K562 (cell line): ENCODE data around the gene BEST1. TPM values are rescaled to one million over a fixed set of nuclear protein-coding genes. Genes with fewer than 3 reads are reported as not detected.
A peak's percentile ranks its signal among the peaks of the same experiment; 100 is the strongest.

Experiments
- BHLHE40 ChIP-seq: IDR thresholded peaks from 2 replicates; pipeline ENCODE4 v1.6.1; 2011; ENCODE audit warnings: low read length, improper control_type of control experiment
- COPS2 ChIP-seq: fragments of 450-650 bp; conservative IDR thresholded peaks from 2 replicates; pipeline ENCODE4 v1.6.1; 2016; ENCODE audit warnings: mild to moderate bottlenecking, moderate library complexity
- DDX20 ChIP-seq: fragments of 450-650 bp; IDR thresholded peaks from 2 replicates; pipeline ENCODE4 v1.6.1; 2016; ENCODE audit warnings: missing genetic modification characterization, low read depth, mild to moderate bottlenecking, missing compliant biosample characterization, moderate library complexity
- E4F1 ChIP-seq: fragments of 250-450 bp; sonication (Bioruptor Pico); IDR thresholded peaks from 2 replicates; pipeline ENCODE4 v1.5.0; 2021; ENCODE audit warnings: mild to moderate bottlenecking, borderline replicate concordance
- LARP7 ChIP-seq: fragments of 450-650 bp; IDR thresholded peaks from 2 replicates; pipeline ENCODE4 v1.6.1; 2016
- MEF2A ChIP-seq: IDR thresholded peaks from 2 replicates; pipeline ENCODE4 v1.6.1; 2011; ENCODE audit warnings: low read depth, mild to moderate bottlenecking, low read length, moderate library complexity; ENCODE audit not compliant: control insufficient read depth
- MXI1 ChIP-seq: IDR thresholded peaks from 2 replicates; pipeline ENCODE4 v1.6.1; 2011; ENCODE audit warnings: low read depth, mild to moderate bottlenecking, improper control_type of control experiment, low read length
- NFE2 ChIP-seq: IDR thresholded peaks from 2 replicates; pipeline ENCODE4 v1.6.1; 2014; ENCODE audit warnings: antibody characterized with exemption, low read depth
- POLR2H ChIP-seq: IDR thresholded peaks from 2 replicates; pipeline ENCODE4 v1.6.1; 2016; ENCODE audit warnings: missing genetic modification characterization, low read depth, mild to moderate bottlenecking, control low read depth, missing compliant biosample characterization, moderate library complexity
- PTRF ChIP-seq: fragments of 450-650 bp; IDR thresholded peaks from 2 replicates; pipeline ENCODE4 v1.6.1; 2016; ENCODE audit warnings: mild to moderate bottlenecking, missing genetic modification characterization, missing compliant biosample characterization
- TEAD4 ChIP-seq, 2 experiments: sonication (generic) in 1 of 2; formaldehyde crosslinking in 1 of 2; IDR thresholded peaks; 2 replicates each; pipeline versions ENCODE4 v1.6.1 to v1.8.0; 2012 to 2022; ENCODE audit warnings: borderline replicate concordance in 1 of 2, inconsistent platforms in 1 of 2, low read length in 1 of 2, mild to moderate bottlenecking in 1 of 2, missing genetic modification reagents in 1 of 2
- ZNF124 ChIP-seq: sonication (generic); formaldehyde crosslinking; IDR thresholded peaks from 2 replicates; pipeline ENCODE4 v1.8.1; 2022; ENCODE audit warnings: missing genetic modification reagents
- ZNF134 ChIP-seq: fragments of 250-450 bp; sonication (Bioruptor Pico); conservative IDR thresholded peaks from 2 replicates; pipeline ENCODE4 v1.4.0; 2020
- ZNF253 ChIP-seq: fragments of 250-450 bp; sonication (Bioruptor Pico); conservative IDR thresholded peaks from 2 replicates; pipeline ENCODE4 v1.6.1; 2021; ENCODE audit warnings: mild to moderate bottlenecking
- ZNF592 ChIP-seq: fragments of 450-650 bp; IDR thresholded peaks from 2 replicates; pipeline ENCODE4 v1.6.1; 2017; ENCODE audit warnings: antibody characterized with exemption, mild to moderate bottlenecking
- polyA plus RNA-seq, 8 experiments: library from polyadenylated mRNA; depleted of rRNA in 4 of 8; stranded (reverse) in 5 of 8; unstranded in 3 of 8; fragments of >200 nt; fragmentation: Nextera tagmentation in 2 of 8; fragmentation: Illumina TruSeq in 1 of 8; extraction: Ambion mirVana in 2 of 8; extraction: Trizol in 1 of 8; gene quantifications; 2 replicates each; pipeline versions ENCODE4 v1.2.1 to v1.2.3, GENCODE V29; 2011 to 2014; ENCODE audit warnings: inconsistent platforms in 1 of 8, missing spikeins in 1 of 8
- total RNA-seq, 7 experiments: library from RNA; depleted of rRNA in 6 of 7; stranded (reverse); fragments of >200 nt in 6 of 7; fragmentation: Illumina TruSeq in 2 of 7; extraction: Trizol in 2 of 7; gene quantifications; 2 replicates each; pipeline versions ENCODE4 v1.2.1 to v1.2.3, GENCODE V29; 2011 to 2021; ENCODE audit warnings: low replicate concordance in 1 of 7
- TF ChIP-seq, protein P1 (sequence below), 3 experiments: fragments of 200-800 bp in 1 of 3; fragments of 250-450 bp in 1 of 3; fragments of 450-650 bp in 1 of 3; sonication (Bioruptor Pico) in 1 of 3; sonication (Bioruptor generic) in 1 of 3; formaldehyde crosslinking in 1 of 3; IDR thresholded peaks; 2 replicates each; pipeline versions ENCODE4 v1.6.1 to v1.8.0; 2016 to 2022; ENCODE audit warnings: mild to moderate bottlenecking in 2 of 3, missing genetic modification characterization in 2 of 3, missing compliant biosample characterization in 1 of 3, moderate library complexity in 1 of 3

The BEST1 gene
- total and polyA plus RNA-seq, 9 of the 15 experiments (the other 6 are each of a cell fraction or from before 2014, with no cell fraction given) = 0.07 to 1.3 (median 0.40) TPM

GRCh38 chr11:61963282-61964057 is 13.3 kb downstream of the BEST1 start (continued):
- peak; percentile 38; the same call in 1 of the 2 replicates for TF ChIP-seq ZNF592
- peak; percentile 29; the same call in 1 of the 2 replicates for TF ChIP-seq TEAD4 (IDR thresholded peaks at IDR 0.05; ENCODE audit: low read length)
- TF ChIP-seq TEAD4 (CRISPR knock-in tag; IDR thresholded peaks at IDR 0.05; ENCODE audit: borderline replicate concordance) = no peak
- TF ChIP-seq, protein P1, sequence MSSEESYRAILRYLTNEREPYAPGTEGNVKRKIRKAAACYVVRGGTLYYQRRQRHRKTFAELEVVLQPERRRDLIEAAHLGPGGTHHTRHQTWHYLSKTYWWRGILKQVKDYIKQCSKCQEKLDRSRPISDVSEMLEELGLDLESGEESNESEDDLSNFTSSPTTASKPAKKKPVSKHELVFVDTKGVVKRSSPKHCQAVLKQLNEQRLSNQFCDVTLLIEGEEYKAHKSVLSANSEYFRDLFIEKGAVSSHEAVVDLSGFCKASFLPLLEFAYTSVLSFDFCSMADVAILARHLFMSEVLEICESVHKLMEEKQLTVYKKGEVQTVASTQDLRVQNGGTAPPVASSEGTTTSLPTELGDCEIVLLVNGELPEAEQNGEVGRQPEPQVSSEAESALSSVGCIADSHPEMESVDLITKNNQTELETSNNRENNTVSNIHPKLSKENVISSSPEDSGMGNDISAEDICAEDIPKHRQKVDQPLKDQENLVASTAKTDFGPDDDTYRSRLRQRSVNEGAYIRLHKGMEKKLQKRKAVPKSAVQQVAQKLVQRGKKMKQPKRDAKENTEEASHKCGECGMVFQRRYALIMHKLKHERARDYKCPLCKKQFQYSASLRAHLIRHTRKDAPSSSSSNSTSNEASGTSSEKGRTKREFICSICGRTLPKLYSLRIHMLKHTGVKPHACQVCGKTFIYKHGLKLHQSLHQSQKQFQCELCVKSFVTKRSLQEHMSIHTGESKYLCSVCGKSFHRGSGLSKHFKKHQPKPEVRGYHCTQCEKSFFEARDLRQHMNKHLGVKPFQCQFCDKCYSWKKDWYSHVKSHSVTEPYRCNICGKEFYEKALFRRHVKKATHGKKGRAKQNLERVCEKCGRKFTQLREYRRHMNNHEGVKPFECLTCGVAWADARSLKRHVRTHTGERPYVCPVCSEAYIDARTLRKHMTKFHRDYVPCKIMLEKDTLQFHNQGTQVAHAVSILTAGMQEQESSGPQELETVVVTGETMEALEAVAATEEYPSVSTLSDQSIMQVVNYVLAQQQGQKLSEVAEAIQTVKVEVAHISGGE (CRISPR knock-in tag; IDR thresholded peaks at IDR 0.05) = no peak
- TF ChIP-seq NFE2 = no peak
- TF ChIP-seq MEF2A = no peak
- peak; percentile 88 for TF ChIP-seq POLR2H
- TF ChIP-seq COPS2 = no peak
- peak; percentile 76; the same call in 1 of the 2 replicates for TF ChIP-seq ZNF253 (CRISPR knock-in tag)
- TF ChIP-seq ZNF124 (CRISPR knock-in tag) = no peak
- TF ChIP-seq LARP7 = no peak
- 0 out of 2 replicates have a peak, but pooled peaks have one; percentile 42 for TF ChIP-seq MXI1
- no peak for TF ChIP-seq ZNF134 (CRISPR knock-in tag)
- peak; percentile 78; the same call in 1 of the 2 replicates for TF ChIP-seq E4F1 (CRISPR knock-in tag)
- TF ChIP-seq PTRF (tag) = no peak
- TF ChIP-seq DDX20 (tag) = peak; percentile 27; the same call in 1 of the 2 replicates
- TF ChIP-seq BHLHE40 = peak; percentile 61; the same call in 1 of the 2 replicates
